22Rv1 (cell line): ENCODE data around the gene MIEF1.

Experiments
- ZFX ChIP-seq: fragments of 450-650 bp; IDR thresholded peaks from 2 replicates; pipeline ENCODE4 v1.6.1; 2017; ENCODE audit warnings: antibody characterized with exemption, borderline replicate concordance
- TF ChIP-seq, protein P1 (sequence below): fragments of 450-650 bp; IDR thresholded peaks from 2 replicates; pipeline ENCODE4 v1.5.1; 2017; ENCODE audit warnings: mild to moderate bottlenecking

DNA sequence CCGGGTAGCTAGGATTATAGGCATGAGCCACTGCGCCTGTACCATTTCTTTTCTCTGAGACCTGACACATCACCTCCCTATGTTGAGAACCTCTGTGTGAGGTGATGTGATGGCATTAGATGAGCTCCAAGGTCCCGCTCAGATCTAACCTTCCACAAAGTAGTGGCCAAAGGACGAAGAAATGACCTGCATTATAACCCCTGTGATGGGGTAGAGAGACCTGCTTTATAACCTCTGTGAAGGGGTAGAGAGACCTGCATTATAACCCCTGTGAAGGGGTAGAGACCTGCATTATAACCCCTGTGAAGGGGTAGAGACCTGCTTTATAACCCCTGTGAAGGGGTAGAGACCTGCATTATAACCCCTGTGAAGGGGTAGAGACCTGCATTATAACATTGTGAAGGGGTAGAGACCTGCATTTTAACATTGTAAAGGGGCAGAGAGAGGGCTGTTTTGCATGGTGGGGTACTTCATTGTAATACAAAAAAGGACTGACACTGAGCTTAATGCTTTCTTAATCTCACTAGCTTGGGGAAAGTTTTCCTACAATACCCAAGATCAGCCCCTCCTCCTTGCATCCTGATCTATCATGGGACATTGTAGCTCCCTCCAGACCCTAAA lies 8.5 kb downstream of the MIEF1 start:
- TF ChIP-seq, protein P1, sequence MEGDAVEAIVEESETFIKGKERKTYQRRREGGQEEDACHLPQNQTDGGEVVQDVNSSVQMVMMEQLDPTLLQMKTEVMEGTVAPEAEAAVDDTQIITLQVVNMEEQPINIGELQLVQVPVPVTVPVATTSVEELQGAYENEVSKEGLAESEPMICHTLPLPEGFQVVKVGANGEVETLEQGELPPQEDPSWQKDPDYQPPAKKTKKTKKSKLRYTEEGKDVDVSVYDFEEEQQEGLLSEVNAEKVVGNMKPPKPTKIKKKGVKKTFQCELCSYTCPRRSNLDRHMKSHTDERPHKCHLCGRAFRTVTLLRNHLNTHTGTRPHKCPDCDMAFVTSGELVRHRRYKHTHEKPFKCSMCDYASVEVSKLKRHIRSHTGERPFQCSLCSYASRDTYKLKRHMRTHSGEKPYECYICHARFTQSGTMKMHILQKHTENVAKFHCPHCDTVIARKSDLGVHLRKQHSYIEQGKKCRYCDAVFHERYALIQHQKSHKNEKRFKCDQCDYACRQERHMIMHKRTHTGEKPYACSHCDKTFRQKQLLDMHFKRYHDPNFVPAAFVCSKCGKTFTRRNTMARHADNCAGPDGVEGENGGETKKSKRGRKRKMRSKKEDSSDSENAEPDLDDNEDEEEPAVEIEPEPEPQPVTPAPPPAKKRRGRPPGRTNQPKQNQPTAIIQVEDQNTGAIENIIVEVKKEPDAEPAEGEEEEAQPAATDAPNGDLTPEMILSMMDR, result no peak
- no peak for TF ChIP-seq ZFX
